ENCODE measurements around the gene TST.

DNA sequence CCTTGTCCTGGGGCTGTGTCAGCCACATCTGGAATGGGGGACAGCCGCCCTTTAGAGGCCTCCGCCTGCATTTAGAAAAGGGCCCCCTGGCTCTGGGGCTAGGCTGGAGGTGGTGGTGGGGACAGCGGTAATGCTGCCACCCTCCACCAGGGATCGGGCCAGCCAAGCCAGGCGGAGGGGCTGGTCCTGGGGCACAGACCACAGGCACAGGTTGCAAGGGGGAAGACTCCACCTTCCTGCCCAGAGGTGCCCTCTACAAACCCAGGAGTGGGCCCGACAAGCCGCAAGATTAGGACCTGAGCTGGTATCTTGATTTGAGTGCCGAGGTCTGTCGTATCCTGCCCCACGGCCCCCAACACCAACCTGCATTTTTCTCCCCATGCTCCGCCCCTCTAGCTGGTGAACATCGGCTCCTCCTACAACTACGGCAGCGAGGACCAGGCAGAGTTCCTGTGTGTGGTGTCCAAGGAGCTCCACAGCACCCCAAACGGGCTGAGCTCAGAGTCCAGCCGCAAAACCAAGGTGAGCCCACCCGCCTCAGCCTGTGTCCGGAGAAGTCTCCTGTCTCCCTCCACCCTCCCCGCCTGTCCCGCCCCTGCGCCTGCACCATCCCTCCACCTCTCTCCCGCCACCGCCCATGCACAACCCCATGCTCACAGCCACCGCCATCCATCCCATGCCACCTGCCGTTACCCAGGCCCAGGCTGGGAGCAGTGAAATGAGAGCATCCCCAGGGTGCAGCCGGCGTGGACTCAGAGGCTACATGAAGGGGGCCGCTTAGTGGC lies 39.9 kb upstream of the TST start:
- TF ChIP-seq, protein P1, sequence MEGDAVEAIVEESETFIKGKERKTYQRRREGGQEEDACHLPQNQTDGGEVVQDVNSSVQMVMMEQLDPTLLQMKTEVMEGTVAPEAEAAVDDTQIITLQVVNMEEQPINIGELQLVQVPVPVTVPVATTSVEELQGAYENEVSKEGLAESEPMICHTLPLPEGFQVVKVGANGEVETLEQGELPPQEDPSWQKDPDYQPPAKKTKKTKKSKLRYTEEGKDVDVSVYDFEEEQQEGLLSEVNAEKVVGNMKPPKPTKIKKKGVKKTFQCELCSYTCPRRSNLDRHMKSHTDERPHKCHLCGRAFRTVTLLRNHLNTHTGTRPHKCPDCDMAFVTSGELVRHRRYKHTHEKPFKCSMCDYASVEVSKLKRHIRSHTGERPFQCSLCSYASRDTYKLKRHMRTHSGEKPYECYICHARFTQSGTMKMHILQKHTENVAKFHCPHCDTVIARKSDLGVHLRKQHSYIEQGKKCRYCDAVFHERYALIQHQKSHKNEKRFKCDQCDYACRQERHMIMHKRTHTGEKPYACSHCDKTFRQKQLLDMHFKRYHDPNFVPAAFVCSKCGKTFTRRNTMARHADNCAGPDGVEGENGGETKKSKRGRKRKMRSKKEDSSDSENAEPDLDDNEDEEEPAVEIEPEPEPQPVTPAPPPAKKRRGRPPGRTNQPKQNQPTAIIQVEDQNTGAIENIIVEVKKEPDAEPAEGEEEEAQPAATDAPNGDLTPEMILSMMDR (IDR thresholded peaks at IDR 0.05), result no peak
- no peak for TF ChIP-seq POLR2A (IDR thresholded peaks at IDR 0.05)

Data from esophagus squamous epithelium (tissue), 4 donors.